PC-3 (cell line): ENCODE results near the gene HIPK2. TPM values are rescaled to one million over a fixed set of nuclear protein-coding genes. Genes with fewer than 3 reads are reported as not detected.

Source experiments
- ATAC-seq: fragments of 200-7000 bp; cut with Tn5 transposase; 2 replicates; pipeline ENCODE4 v1.9.1; 2020; ENCODE audit warnings: mild to moderate bottlenecking, moderate library complexity
- BruUV-seq: library from RNA; stranded (reverse); fragments of 400-500 nt; replicated peaks from 2 replicates; lab custom pipeline; 2021; lab: Mats Ljungman, UMichigan
- CTCF ChIA-PET: fragments of 300-600 bp; sonication (Branson Sonifier 250); formaldehyde crosslinking; loops from one replicate; lab custom pipeline; 2022; ENCODE audit warnings: antibody characterized with exemption; lab: Charles Lee
- POLR2A ChIA-PET: fragments of 300-600 bp; sonication (Branson Sonifier 250); formaldehyde crosslinking; loops from one replicate; lab custom pipeline; 2022; ENCODE audit warnings: antibody characterized with exemption; ENCODE audit not compliant: unreplicated experiment; lab: Charles Lee
- DNase-seq: peaks from one replicate; pipeline ENCODE4 v3.0.0-alpha.2; 2015
- H2AFZ ChIP-seq: fragments of 300-600 bp; sonication (generic); 2 replicates; pipeline ENCODE4 v1.6.0; 2016; ENCODE audit warnings: antibody characterized with exemption, low read length
- H3F3A ChIP-seq: fragments of 300-600 bp; sonication (generic); one replicate; pipeline ENCODE4 v1.6.0; 2017; ENCODE audit warnings: antibody characterized with exemption, low read length, control low read depth, mild to moderate bottlenecking; ENCODE audit not compliant: unreplicated experiment
- H3K27ac ChIP-seq: fragments of 300-600 bp; sonication (generic); 2 replicates; pipeline ENCODE4 v1.5.1; 2016; ENCODE audit warnings: mild to moderate bottlenecking, low read length
- H3K27me3 ChIP-seq: fragments of 300-600 bp; sonication (generic); 2 replicates; pipeline ENCODE4 v1.6.1; 2016; ENCODE audit warnings: low read length, mixed read lengths
- H3K36me3 ChIP-seq: fragments of 300-600 bp; sonication (generic); 2 replicates; pipeline ENCODE4 v1.6.1; 2016; ENCODE audit warnings: low read depth, mixed run types, low read length, mixed read lengths
- H3K4me1 ChIP-seq: fragments of 300-600 bp; sonication (generic); 2 replicates; pipeline ENCODE4 v1.5.1; 2016; ENCODE audit warnings: low read length; ENCODE audit not compliant: insufficient read depth
- H3K4me2 ChIP-seq: fragments of 300-600 bp; sonication (generic); 2 replicates; pipeline ENCODE4 v1.6.0; 2016; ENCODE audit warnings: low read length
- H3K4me3 ChIP-seq: fragments of 300-600 bp; sonication (generic); 2 replicates; pipeline ENCODE4 v1.5.1; 2016; ENCODE audit warnings: mild to moderate bottlenecking, low read length, mixed read lengths
- H3K79me2 ChIP-seq: fragments of 300-600 bp; sonication (generic); 2 replicates; pipeline ENCODE4 v1.6.1; 2017; ENCODE audit warnings: low read length, mixed read lengths
- H3K9ac ChIP-seq: fragments of 300-600 bp; sonication (generic); 2 replicates; pipeline ENCODE4 v1.6.0; 2016; ENCODE audit warnings: mild to moderate bottlenecking, low read length
- H3K9me2 ChIP-seq: fragments of 300-600 bp; sonication (generic); replicated peaks from 2 replicates; pipeline ENCODE4 v1.6.1; 2016; ENCODE audit warnings: mixed run types, low read length, mixed read lengths
- H3K9me3 ChIP-seq: fragments of 300-600 bp; sonication (generic); 2 replicates; pipeline ENCODE4 v1.6.1; 2016; ENCODE audit warnings: low read length, mixed read lengths
- H4K20me1 ChIP-seq: fragments of 300-600 bp; sonication (generic); 2 replicates; pipeline ENCODE4 v1.6.1; 2016; ENCODE audit warnings: low read length, mixed read lengths
- EZH2 ChIP-seq: fragments of 300-600 bp; sonication (generic); IDR thresholded peaks from one replicate; pipeline ENCODE4 v1.6.1; 2017; ENCODE audit warnings: antibody characterized with exemption, mild to moderate bottlenecking, low read length; ENCODE audit not compliant: unreplicated experiment
- EZH2phosphoT487 ChIP-seq: fragments of 300-600 bp; sonication (generic); IDR thresholded peaks from 2 replicates; pipeline ENCODE4 v1.6.1; 2018; ENCODE audit warnings: mild to moderate bottlenecking, antibody characterized with exemption, low read length, borderline replicate concordance
- intact Hi-C: fragments of 100-400 bp; cut with micrococcal nuclease; formaldehyde crosslinking; loops from 2 replicates; pipeline ENCODE4 v1.9.0; 2023
- total RNA-seq: library from RNA; depleted of rRNA; stranded (reverse); fragments of >200 nt; gene quantifications from 2 replicates; pipeline ENCODE4 v1.2.3, GENCODE V29; 2014
- TF ChIP-seq, protein P1 (sequence below): fragments of 300-600 bp; sonication (generic); conservative IDR thresholded peaks from 2 replicates; pipeline ENCODE4 v1.5.1; 2017; ENCODE audit warnings: antibody characterized with exemption, low read depth, mild to moderate bottlenecking, low read length

The HIPK2 gene
- total RNA-seq, 1 experiment from 2014 or later, result 38.1 TPM

DNA sequence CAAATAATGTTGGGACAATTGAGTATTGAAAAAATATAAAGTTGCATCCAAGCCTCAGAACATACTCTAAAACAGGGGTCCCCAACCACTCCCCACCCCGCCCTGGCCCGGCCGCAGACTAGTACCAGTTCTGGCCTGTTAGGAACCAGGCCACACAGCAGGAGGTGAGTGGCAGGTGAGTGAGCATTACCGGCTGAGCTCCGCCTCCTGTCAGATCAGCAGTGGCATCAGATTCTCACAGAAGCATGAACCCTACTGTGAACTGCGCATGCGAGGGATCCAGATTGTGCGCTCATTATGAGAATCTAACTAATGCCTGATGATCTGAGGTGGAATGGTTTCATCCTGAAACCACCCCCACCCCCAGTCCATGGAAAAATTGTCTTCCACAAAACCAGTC lies 19.4 kb downstream of the HIPK2 start:
- H3K4me3 ChIP-seq, result no peak overlapping the region
- H3K79me2 ChIP-seq, result peaks cover 100% of the 10 kb centered on the region
- H3K27me3 ChIP-seq, result no peaks in the 10 kb centered on the region
- ATAC-seq, result no peak
- TF ChIP-seq EZH2 (no peak), EZH2phosphoT487 (no peak)
- TF ChIP-seq, protein P1, sequence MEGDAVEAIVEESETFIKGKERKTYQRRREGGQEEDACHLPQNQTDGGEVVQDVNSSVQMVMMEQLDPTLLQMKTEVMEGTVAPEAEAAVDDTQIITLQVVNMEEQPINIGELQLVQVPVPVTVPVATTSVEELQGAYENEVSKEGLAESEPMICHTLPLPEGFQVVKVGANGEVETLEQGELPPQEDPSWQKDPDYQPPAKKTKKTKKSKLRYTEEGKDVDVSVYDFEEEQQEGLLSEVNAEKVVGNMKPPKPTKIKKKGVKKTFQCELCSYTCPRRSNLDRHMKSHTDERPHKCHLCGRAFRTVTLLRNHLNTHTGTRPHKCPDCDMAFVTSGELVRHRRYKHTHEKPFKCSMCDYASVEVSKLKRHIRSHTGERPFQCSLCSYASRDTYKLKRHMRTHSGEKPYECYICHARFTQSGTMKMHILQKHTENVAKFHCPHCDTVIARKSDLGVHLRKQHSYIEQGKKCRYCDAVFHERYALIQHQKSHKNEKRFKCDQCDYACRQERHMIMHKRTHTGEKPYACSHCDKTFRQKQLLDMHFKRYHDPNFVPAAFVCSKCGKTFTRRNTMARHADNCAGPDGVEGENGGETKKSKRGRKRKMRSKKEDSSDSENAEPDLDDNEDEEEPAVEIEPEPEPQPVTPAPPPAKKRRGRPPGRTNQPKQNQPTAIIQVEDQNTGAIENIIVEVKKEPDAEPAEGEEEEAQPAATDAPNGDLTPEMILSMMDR, result no peak
- H2AFZ ChIP-seq, result no peak overlapping the region
- DNase-seq, result no peak
- no TSS peak for BruUV-seq
- H3K4me2 ChIP-seq, result no peak overlapping the region
- no peak overlapping the region for H3K27ac ChIP-seq
- no peaks in the 10 kb centered on the region for H3F3A ChIP-seq
- H3K36me3 ChIP-seq, result peaks cover 35% of the 10 kb centered on the region; the same call in 1 of the 2 replicates
- H3K9ac ChIP-seq, result no peak overlapping the region
- H3K9me2 ChIP-seq, result no peaks in the 10 kb centered on the region
- H3K4me1 ChIP-seq, result peaks cover 18% of the 10 kb centered on the region
- intact Hi-C loops, result no loop called here
- ChIA-PET POLR2A (no interaction called here), CTCF (no interaction called here)
- peaks cover 86% of the 10 kb centered on the region for H4K20me1 ChIP-seq
- no peaks in the 10 kb centered on the region for H3K9me3 ChIP-seq

GRCh38 chr7:139757968-139758367 lies 19.8 kb downstream of the HIPK2 start:
- H3K79me2 ChIP-seq, result peaks cover 100% of the 10 kb centered on the region
- no peaks in the 10 kb centered on the region for H3K9me2 ChIP-seq
- DNase-seq (no peak), ATAC-seq (no peak)
- H3K4me1 ChIP-seq, result peaks cover 22% of the 10 kb centered on the region
- TF ChIP-seq EZH2 (no peak), EZH2phosphoT487 (no peak)
- TF ChIP-seq, protein P1, result no peak
- H3K36me3 ChIP-seq, result peaks cover 35% of the 10 kb centered on the region; the same call in 1 of the 2 replicates
- ChIA-PET POLR2A (no interaction called here), CTCF (no interaction called here)
- intact Hi-C loops, result no loop called here
- no peak overlapping the region for H3K4me3 ChIP-seq
- H3K27me3 ChIP-seq, result no peaks in the 10 kb centered on the region
- H3K9me3 ChIP-seq, result no peaks in the 10 kb centered on the region
- H3F3A ChIP-seq, result no peaks in the 10 kb centered on the region
- H3K9ac ChIP-seq, result no peak overlapping the region
- BruUV-seq, result no TSS peak
- H4K20me1 ChIP-seq, result peaks cover 88% of the 10 kb centered on the region
- no peak overlapping the region for H3K4me2 ChIP-seq
- no peak overlapping the region for H2AFZ ChIP-seq
- no peak overlapping the region for H3K27ac ChIP-seq

DNA sequence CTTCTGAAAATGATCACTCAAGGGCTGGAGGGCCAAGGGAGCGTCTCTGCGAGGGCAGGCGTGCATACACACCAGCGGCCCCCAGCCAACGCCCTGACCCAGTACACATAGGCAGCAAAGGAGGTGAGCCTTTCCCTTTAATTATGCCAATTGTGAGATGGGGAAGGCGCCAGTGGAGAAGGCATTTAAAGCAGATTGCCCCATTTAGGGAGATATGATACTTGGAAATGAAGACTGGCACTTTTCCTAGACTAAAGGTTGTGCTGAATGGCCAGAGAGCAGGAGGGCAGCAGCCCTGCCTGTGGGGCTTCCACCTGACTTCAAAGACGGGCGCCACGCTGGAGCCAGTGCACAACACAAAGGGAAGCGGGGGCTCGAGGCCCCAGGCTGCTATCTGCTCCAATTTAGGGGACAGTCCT lies 24.1 kb downstream of the HIPK2 start:
- DNase-seq, result no peak
- peak; percentile 6 for ATAC-seq
- no peaks in the 10 kb centered on the region for H3K9me3 ChIP-seq
- CTCF ChIA-PET, result interaction anchor here (0.6 to 1.0 kb wide), 4 partner anchors 28 to 131 kb away, joined by 3 to 11 read pairs (median 4); no protein-coding TSS in a partner anchor
- POLR2A ChIA-PET, result no interaction called here
- peaks cover 85% of the 10 kb centered on the region for H4K20me1 ChIP-seq
- H3K4me2 ChIP-seq, result peak overlapping the region; percentile 27
- no peak overlapping the region for H3K9ac ChIP-seq
- H3K4me3 ChIP-seq, result no peak overlapping the region
- no peaks in the 10 kb centered on the region for H3F3A ChIP-seq
- no peaks in the 10 kb centered on the region for H3K9me2 ChIP-seq
- peak overlapping the region; percentile 51 for H3K27ac ChIP-seq
- intact Hi-C loops, result loop anchor here (2.0 kb wide), 1 partner anchor 17 kb away; no protein-coding TSS in a partner anchor
- BruUV-seq, result no TSS peak
- H2AFZ ChIP-seq, result no peak overlapping the region
- H3K79me2 ChIP-seq, result peaks cover 99% of the 10 kb centered on the region
- peaks cover 22% of the 10 kb centered on the region for H3K4me1 ChIP-seq
- TF ChIP-seq, protein P1, result no peak
- TF ChIP-seq EZH2 (no peak), EZH2phosphoT487 (no peak)
- H3K27me3 ChIP-seq, result no peaks in the 10 kb centered on the region
- H3K36me3 ChIP-seq, result peaks cover 31% of the 10 kb centered on the region; the same call in 1 of the 2 replicates
